Fibroblast of skin of abdomen (primary cell): ENCODE measurements around the gene GGACT.
"Not testable (repeated sequence)": the region's sequence is repeated elsewhere in the genome, so short reads cannot be mapped to it uniquely, and the experiment has no call there.

Experiments
- DNase-seq: peaks from one replicate; pipeline ENCODE4 v3.0.0-alpha.2; 2013

Gene GGACT

GRCh38 chr13:100600915-100601314 is 12.3 kb upstream of the GGACT start:
- DNase-seq = no peak

- DNase-seq = no peak
Measured at GRCh38 chr13:100600461-100600860, 11.9 kb upstream of the GGACT start.

GRCh38 chr13:100597253-100597652 is 8.7 kb upstream of the GGACT start:
- DNase-seq = peak; percentile 9

- no peak for DNase-seq
Measured at GRCh38 chr13:100596516-100596915, 7.9 kb upstream of the GGACT start.

- DNase-seq = no peak
Measured at GRCh38 chr13:100594731-100595130, 6.1 kb upstream of the GGACT start.

GRCh38 chr13:100594255-100594654 is 5.7 kb upstream of the GGACT start:
- no peak for DNase-seq

GRCh38 chr13:100589178-100589725 is 663 bp upstream of the GGACT start:
- DNase-seq = no peak

- peak; percentile 12 for DNase-seq
Measured at GRCh38 chr13:100584896-100585295, 3.7 kb downstream of the GGACT start.

- no peak for DNase-seq
Measured at GRCh38 chr13:100581504-100581903, 7.1 kb downstream of the GGACT start.

GRCh38 chr13:100581030-100581429 is 7.6 kb downstream of the GGACT start:
- DNase-seq = no peak

GRCh38 chr13:100580045-100580444 is 8.5 kb downstream of the GGACT start:
- no peak for DNase-seq

- not testable (repeated sequence) for DNase-seq
Measured at GRCh38 chr13:100577239-100577638, 11.3 kb downstream of the GGACT start.

GRCh38 chr13:100573121-100573520 is 15.5 kb downstream of the GGACT start:
- peak; percentile 72 for DNase-seq

GRCh38 chr13:100566543-100566942 is 22.0 kb downstream of the GGACT start:
- DNase-seq = no peak

GRCh38 chr13:100565286-100565685 is 23.3 kb downstream of the GGACT start:
- DNase-seq = no peak

GRCh38 chr13:100564444-100565223 is 24.0 kb downstream of the GGACT start:
- no peak for DNase-seq

GRCh38 chr13:100563779-100564178 is 24.8 kb downstream of the GGACT start:
- DNase-seq = no peak

- DNase-seq = no peak
Measured at GRCh38 chr13:100561599-100562204, 26.9 kb downstream of the GGACT start.

GRCh38 chr13:100561158-100561499 is 27.5 kb downstream of the GGACT start:
- no peak for DNase-seq

GRCh38 chr13:100560498-100561157 is 28.0 kb downstream of the GGACT start:
- no peak for DNase-seq

GRCh38 chr13:100559886-100560285 is 28.7 kb downstream of the GGACT start:
- no peak for DNase-seq

- no peak for DNase-seq
Measured at GRCh38 chr13:100552755-100553154, 35.8 kb downstream of the GGACT start.

- DNase-seq = no peak
Measured at GRCh38 chr13:100549316-100549715, 39.3 kb downstream of the GGACT start.

- DNase-seq = no peak
Measured at GRCh38 chr13:100547791-100548201, 40.8 kb downstream of the GGACT start.
